GM19372 (cell line): ENCODE data around the gene FAM83F.

ENCODE experiments used
- ATAC-seq: cut with Tn5 transposase; IDR thresholded peaks from one replicate; pipeline ENCODE4 v1.9.1; 2021; ENCODE audit warnings: mild to moderate bottlenecking, low read depth, moderate library complexity; ENCODE audit not compliant: unreplicated experiment

Gene FAM83F

DNA sequence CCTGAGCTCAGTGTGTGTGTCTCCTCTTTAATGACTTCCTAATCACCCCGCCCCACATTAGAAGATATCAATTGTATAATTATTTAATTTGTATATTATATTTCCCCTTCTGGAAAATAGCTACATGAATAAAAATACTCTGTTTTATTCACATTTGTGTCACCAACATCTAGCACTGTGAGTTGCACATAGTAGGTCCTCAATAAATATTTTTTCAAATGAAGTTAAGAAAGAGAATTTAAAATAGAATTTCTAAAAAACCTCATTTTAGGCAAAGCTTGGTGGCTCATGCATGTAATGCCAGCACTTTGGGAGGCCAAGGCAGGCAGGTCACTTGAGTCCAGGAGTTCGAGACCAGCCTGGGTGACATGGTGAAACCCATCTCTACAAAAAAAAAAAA, 59.7 kb downstream of the FAM83F start:
- ATAC-seq = no peak

GRCh38 chr22:40055143-40055883, 60.6 kb downstream of the FAM83F start:
- no peak for ATAC-seq

- no peak for ATAC-seq
These were observed 61.4 kb downstream of the FAM83F start for GRCh38 chr22:40056154-40056553.

DNA sequence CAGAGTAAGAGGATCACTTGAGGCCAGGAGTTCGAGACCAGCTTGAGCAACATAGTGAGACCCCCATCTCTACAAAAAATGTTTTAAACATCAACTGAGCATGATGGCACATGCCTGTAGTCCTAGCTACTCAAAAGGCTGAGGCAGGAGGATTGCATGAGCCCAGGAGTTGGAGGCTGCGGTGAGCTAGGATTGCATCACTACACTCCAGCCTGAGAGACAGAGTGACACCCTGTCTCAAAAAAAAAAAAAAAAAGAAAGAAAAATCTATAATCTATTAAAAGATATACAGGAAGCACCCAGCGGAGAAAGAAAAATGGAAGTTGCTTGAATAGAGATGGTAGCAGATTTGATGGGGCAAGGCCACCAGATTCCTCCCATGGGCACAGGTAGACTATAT, 61.8 kb downstream of the FAM83F start:
- no peak for ATAC-seq

- no peak for ATAC-seq
These were observed 62.9 kb downstream of the FAM83F start for GRCh38 chr22:40057652-40058051.

DNA sequence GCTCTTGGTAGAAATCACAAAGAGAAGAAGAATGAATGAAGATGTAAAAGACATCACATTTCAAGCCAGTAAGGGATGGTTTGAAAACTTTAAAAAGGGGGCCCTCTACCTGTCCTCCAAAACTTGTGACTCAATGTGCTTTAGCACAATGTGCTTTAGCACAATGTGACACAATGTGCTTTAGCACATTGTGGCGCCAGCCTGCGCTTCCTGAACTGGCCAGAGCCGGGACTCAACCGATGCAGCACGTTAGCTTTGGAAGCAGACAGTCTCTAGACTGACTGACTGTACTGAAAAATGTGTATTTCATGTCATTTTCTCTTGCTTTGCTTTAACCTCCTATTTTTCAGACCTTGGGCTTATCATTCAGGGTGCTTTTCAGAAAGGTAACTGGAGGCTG, 63.5 kb downstream of the FAM83F start:
- no peak for ATAC-seq

- ATAC-seq = no peak
These were observed 71.2 kb downstream of the FAM83F start for GRCh38 chr22:40065981-40066380.

GRCh38 chr22:40067639-40068038, 72.9 kb downstream of the FAM83F start:
- ATAC-seq = no peak

DNA sequence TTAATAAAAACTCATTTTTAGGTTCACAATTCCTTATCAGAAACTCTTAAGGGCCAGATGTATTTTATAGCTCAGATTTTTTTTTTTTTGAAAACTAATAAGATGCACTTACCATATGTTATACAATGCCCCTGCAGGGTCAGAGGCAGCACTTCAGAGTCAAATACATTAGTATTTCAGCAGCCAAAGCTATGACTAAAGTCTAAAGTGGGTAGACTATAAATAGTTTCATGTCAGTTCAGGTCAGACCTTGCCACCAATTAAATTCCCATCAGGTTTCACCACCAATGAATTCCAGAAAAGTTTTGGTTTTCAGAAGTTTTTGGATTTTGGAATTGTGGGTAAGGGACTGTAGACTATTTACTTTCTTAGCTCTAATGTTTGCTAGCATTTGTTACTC, 75.9 kb downstream of the FAM83F start:
- no peak for ATAC-seq

- ATAC-seq = no peak
These were observed 77.0 kb downstream of the FAM83F start for GRCh38 chr22:40071720-40072119.

DNA sequence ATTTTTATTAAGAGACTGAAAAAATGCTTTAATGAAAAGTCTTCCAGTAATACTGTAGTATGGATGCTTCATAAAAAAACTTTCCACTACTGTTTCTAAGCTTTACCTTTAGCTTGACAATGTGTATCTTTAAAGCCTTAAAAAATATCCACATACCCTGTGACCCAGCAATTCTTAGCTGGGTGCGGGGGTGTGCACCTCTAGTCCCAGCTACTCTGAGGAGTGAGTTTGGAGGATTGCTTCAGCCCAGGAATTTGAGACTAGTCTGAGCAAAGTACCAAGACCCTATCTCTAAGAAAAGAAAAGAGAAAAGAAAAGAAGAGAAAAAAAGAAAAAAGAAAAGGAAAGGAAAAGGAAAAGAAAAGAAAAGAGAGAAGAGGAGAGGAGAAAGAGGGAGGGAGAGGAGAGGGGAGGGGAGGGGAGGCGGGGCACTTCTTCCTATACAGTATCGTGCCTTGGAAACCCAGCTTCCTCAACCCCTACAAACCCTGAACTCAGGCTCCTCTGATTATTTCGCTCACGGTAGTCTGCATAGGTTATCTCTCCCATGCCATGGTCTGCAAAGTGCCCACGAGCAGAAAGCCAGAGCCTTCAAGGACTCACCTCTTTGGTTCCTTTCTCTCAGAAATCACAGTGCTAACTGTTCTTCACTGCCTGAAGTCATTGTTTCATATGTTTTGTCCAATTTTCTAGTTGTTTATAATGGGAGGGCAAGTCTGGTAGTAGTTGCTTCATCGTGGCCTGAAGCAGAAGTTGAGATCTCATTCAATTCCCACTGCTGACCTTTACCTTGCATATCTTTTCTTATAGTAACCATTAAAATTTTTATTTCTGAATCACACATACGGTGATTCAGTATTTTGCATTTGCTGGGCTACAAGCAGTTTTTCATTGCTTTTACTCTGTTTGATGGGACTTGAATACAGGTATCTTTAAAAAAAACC, 82.2 kb downstream of the FAM83F start:
- no peak for ATAC-seq

DNA sequence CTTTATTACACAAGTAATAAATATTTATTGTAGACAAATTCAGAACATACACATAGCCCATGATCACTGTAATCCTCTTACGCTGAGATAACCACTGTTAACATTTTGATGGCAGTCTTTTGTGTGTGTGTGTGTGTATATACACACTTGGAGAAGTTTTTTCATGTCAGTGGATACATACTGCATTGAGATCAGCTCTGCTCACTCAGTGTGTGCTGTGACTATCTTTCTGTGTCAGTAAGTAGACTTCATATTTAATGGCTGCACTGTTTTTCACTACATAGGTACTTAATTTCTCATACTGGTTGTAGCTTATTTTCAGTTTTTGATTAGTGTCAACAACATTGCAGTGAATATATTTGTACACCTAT, 82.9 kb downstream of the FAM83F start:
- no peak for ATAC-seq

- ATAC-seq = no peak
These were observed 86.9 kb downstream of the FAM83F start for GRCh38 chr22:40081662-40082061.

GRCh38 chr22:40082184-40082583, 87.4 kb downstream of the FAM83F start:
- ATAC-seq = no peak

DNA sequence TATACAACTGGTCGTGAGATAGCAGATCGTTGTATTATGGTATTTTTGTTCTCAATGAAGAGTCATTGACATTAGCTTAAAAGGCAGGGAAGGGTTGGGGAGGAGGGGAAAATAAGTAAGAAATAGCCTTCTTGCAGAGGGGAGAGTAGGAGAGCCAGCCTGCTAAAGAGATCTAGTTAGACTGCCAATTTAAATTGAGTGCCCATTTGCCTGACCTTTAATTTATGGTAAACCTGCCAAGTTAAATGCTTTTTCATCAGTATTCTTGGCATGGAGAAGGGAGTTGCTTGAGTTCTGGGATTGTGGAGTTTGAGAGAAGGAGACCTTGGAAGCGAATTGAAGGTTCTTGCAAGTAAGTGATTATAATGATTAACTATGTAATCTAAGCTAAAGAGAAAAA, 89.0 kb downstream of the FAM83F start:
- no peak for ATAC-seq

GRCh38 chr22:40084246-40084645, 89.5 kb downstream of the FAM83F start:
- no peak for ATAC-seq

DNA sequence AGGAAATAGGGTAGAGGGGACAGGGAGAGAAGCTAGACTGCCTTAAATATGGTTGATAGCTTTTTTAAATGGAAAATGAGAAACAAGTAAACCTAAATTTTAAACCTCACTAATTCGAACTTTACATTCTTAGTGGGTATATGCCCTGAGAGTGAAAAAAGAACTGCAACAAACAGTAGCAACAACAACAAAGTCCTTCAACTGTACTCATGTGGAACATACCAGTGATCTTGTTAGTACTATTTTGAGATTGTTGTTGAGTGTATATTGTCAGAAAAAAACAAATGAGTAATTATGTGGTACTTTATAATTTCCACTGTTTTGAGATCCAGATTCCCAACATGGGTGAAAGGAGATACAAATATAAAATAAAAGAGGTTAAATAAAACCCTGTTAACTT, 94.1 kb downstream of the FAM83F start:
- no peak for ATAC-seq
